ENCODE results near the gene NRG4. TPM values are rescaled to one million over a fixed set of nuclear protein-coding genes. Genes with fewer than 3 reads are reported as not detected.

Gene NRG4
- total RNA-seq, 1 experiment from 2014 or later, result not detected

DNA sequence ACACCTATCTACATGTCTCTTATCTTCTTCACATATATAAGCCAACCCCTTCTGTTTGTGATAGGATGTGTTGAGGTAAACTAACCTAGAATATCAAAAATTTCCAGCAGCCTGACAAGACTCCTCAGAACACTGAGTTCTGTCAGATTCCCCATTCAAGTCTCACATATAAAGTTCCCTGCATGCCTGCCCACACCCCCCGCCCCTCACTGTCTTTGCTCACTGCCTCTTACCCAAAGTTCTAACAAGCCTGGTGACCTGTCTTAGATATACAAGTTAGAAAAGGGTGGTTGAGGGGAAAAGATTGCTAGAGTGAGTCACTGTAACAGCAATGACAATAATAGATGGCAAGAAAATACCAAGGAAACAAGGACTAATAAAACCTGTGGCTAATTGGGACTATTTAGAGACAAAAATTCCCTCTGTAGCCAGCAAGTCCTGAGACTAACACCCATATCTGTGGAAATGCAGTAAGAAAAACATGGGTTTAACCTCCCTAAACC lies 68.5 kb downstream of the NRG4 start:
- no CpG with 5 or more reads among the region's 1 CpG for WGBS (ENCODE audit: extremely low coverage, insufficient read length, low lambda C conversion rate)
- H2AK5ac ChIP-seq (ENCODE audit: insufficient read length, low read length), result no peak overlapping the region
- no peak overlapping the region for H2BK5ac ChIP-seq (ENCODE audit: insufficient read length, low read length)
- H3K79me1 ChIP-seq (ENCODE audit: insufficient read depth, low read depth, low read length, poor library complexity, severe bottlenecking), result no peaks in the 10 kb centered on the region
- H3K4me1 Mint-ChIP-seq, result no peaks in the 10 kb centered on the region
- no peak overlapping the region for H4K5ac ChIP-seq (ENCODE audit: insufficient read length, low read depth, low read length)
- no peak overlapping the region for H3K18ac ChIP-seq (ENCODE audit: insufficient read length, low read depth, low read length)
- DNase-seq, result no peak
- H2AFZ ChIP-seq (ENCODE audit: low read length), result no peak overlapping the region
- H4K20me1 ChIP-seq (ENCODE audit: control insufficient read depth, insufficient read depth, insufficient read length), result no peaks in the 10 kb centered on the region
- no peak overlapping the region for H2BK12ac ChIP-seq (ENCODE audit: insufficient read length, low read depth, low read length)
- H3K9me3 ChIP-seq (ENCODE audit: control insufficient read depth, low read depth, low read length), result no peaks in the 10 kb centered on the region
- H3K4me1 ChIP-seq (ENCODE audit: insufficient read depth, low read length), result no peaks in the 10 kb centered on the region
- H3K9ac ChIP-seq (ENCODE audit: extremely low read depth, insufficient read length, low read length), result no peak overlapping the region
- H2BK20ac ChIP-seq (ENCODE audit: low read depth, low read length, poor library complexity, severe bottlenecking), result no peak overlapping the region
- H3T11ph ChIP-seq (ENCODE audit: low read length), result no peak overlapping the region
- TF ChIP-seq, protein P1, sequence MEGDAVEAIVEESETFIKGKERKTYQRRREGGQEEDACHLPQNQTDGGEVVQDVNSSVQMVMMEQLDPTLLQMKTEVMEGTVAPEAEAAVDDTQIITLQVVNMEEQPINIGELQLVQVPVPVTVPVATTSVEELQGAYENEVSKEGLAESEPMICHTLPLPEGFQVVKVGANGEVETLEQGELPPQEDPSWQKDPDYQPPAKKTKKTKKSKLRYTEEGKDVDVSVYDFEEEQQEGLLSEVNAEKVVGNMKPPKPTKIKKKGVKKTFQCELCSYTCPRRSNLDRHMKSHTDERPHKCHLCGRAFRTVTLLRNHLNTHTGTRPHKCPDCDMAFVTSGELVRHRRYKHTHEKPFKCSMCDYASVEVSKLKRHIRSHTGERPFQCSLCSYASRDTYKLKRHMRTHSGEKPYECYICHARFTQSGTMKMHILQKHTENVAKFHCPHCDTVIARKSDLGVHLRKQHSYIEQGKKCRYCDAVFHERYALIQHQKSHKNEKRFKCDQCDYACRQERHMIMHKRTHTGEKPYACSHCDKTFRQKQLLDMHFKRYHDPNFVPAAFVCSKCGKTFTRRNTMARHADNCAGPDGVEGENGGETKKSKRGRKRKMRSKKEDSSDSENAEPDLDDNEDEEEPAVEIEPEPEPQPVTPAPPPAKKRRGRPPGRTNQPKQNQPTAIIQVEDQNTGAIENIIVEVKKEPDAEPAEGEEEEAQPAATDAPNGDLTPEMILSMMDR (conservative IDR thresholded peaks at IDR 0.05), result no peak
- H4K8ac ChIP-seq (replicated peaks; ENCODE audit: insufficient read length, low read depth, low read length), result no peak overlapping the region
- no peaks in the 10 kb centered on the region for H3K79me2 ChIP-seq (ENCODE audit: insufficient read depth, low read length)
- H3K9me3 Mint-ChIP-seq, result peaks cover 5 to 27% of the 10 kb centered on the region in 2 experiments
- H3K27me3 ChIP-seq (ENCODE audit: insufficient read depth, low read length), result no peaks in the 10 kb centered on the region
- H2BK120ac ChIP-seq (ENCODE audit: low read depth, low read length, poor library complexity, severe bottlenecking), result no peak overlapping the region
- H3K14ac ChIP-seq (ENCODE audit: insufficient read depth, low read length), result no peak overlapping the region
- no peak overlapping the region for H3K4me2 ChIP-seq (ENCODE audit: insufficient read depth, insufficient read length, low read length)
- H3K36me3 Mint-ChIP-seq (ENCODE audit: insufficient read depth in 1 of 3, low read depth in 3 of 3), result peaks cover 8 to 22% (median 20%) of the 10 kb centered on the region in 3 experiments
- no peak overlapping the region for H3K4ac ChIP-seq (ENCODE audit: low read depth, low read length)
- no peak overlapping the region for H2BK15ac ChIP-seq (ENCODE audit: low read depth, low read length)
- no peak overlapping the region for H3K56ac ChIP-seq (ENCODE audit: insufficient read length, low read depth, low read length)
- H3K23ac ChIP-seq (ENCODE audit: insufficient read length, low read depth, low read length), result no peak overlapping the region
- H3K27me3 Mint-ChIP-seq (ENCODE audit: low read depth), result peaks cover 9% of the 10 kb centered on the region
- no peak overlapping the region for H3K4me3 Mint-ChIP-seq
- no peak overlapping the region for H3K27ac Mint-ChIP-seq
- H3K27ac ChIP-seq (ENCODE audit: insufficient read length, low read depth, low read length), result no peak overlapping the region
- H3K23me2 ChIP-seq (ENCODE audit: insufficient read length, low read depth, low read length, poor library complexity, severe bottlenecking), result no peaks in the 10 kb centered on the region
- H4K91ac ChIP-seq (ENCODE audit: insufficient read length, low read depth, low read length), result no peak overlapping the region

All from H9 (cell line).